ENCODE measurements around the gene HSD3B2. TPM values are rescaled to one million over a fixed set of nuclear protein-coding genes. Genes with fewer than 3 reads are reported as not detected.

HSD3B2 gene
- total RNA-seq, 1 donor from 2014 or later: not detected

- Histone ChIP-seq H3F3A (ENCODE audit: low read depth) (no peaks in the 10 kb centered on the region), H3K27me3 (no peaks in the 10 kb centered on the region), H3K27ac (no peak overlapping the region), H3K9ac (no peak overlapping the region), H3K9me3 (ENCODE audit: low read depth) (no peaks in the 10 kb centered on the region), H2AFZ (replicated peaks) (no peak overlapping the region), H4K20me1 (ENCODE audit: low read depth) (no peaks in the 10 kb centered on the region), H3K36me3 (no peaks in the 10 kb centered on the region), H3K79me2 (ENCODE audit: low read depth) (no peaks in the 10 kb centered on the region), H3K4me3 (no peak overlapping the region), H3K4me2 (no peak overlapping the region), H3K4me1 (no peaks in the 10 kb centered on the region)
- H3K27ac Mint-ChIP-seq: no peak overlapping the region
- no peak overlapping the region for H3K4me3 Mint-ChIP-seq
- no peaks in the 10 kb centered on the region for H3K4me1 Mint-ChIP-seq
- no peak for DNase-seq (ENCODE audit: low spot score)
- no peak for TF ChIP-seq EZH2 (IDR thresholded peaks at IDR 0.05)
- TF ChIP-seq EZH2phosphoT487 (IDR thresholded peaks at IDR 0.05): no peak
- no peak for TF ChIP-seq CTCF (IDR thresholded peaks at IDR 0.05)
- no peaks in the 10 kb centered on the region for H3K9me3 Mint-ChIP-seq
- no peaks in the 10 kb centered on the region for H3K27me3 Mint-ChIP-seq (ENCODE audit: insufficient read depth, low read depth)
- H3K36me3 Mint-ChIP-seq: no peaks in the 10 kb centered on the region
These were observed 20.9 kb upstream of the HSD3B2 start for GRCh38 chr1:119394085-119394484.

GRCh38 chr1:119396982-119397381 lies 18.0 kb upstream of the HSD3B2 start:
- H4K20me1 ChIP-seq (ENCODE audit: low read depth): no peaks in the 10 kb centered on the region
- Mint-ChIP-seq H3K36me3 (no peaks in the 10 kb centered on the region), H3K4me1 (no peaks in the 10 kb centered on the region), H3K4me3 (no peak overlapping the region), H3K9me3 (no peaks in the 10 kb centered on the region), H3K27me3 (ENCODE audit: insufficient read depth, low read depth) (no peaks in the 10 kb centered on the region), H3K27ac (no peak overlapping the region)
- DNase-seq (ENCODE audit: low spot score): no peak
- H3K4me3 ChIP-seq: no peak overlapping the region
- H3K4me1 ChIP-seq: no peaks in the 10 kb centered on the region
- H3K9ac ChIP-seq: no peak overlapping the region
- no peak overlapping the region for H3K27ac ChIP-seq
- H3K27me3 ChIP-seq: no peaks in the 10 kb centered on the region
- TF ChIP-seq EZH2phosphoT487 (IDR thresholded peaks at IDR 0.05) (no peak), CTCF (IDR thresholded peaks at IDR 0.05) (no peak), EZH2 (IDR thresholded peaks at IDR 0.05) (no peak)
- H3K36me3 ChIP-seq: no peaks in the 10 kb centered on the region
- no peak overlapping the region for H3K4me2 ChIP-seq
- no peak overlapping the region for H2AFZ ChIP-seq (replicated peaks)
- no peaks in the 10 kb centered on the region for H3F3A ChIP-seq (ENCODE audit: low read depth)
- no peaks in the 10 kb centered on the region for H3K9me3 ChIP-seq (ENCODE audit: low read depth)
- H3K79me2 ChIP-seq (ENCODE audit: low read depth): no peaks in the 10 kb centered on the region

GRCh38 chr1:119397986-119398385 lies 17.0 kb upstream of the HSD3B2 start:
- no peaks in the 10 kb centered on the region for H3K36me3 ChIP-seq
- no peaks in the 10 kb centered on the region for H3K9me3 Mint-ChIP-seq

More at GRCh38 chr1:119397986-119398385, 17.0 kb upstream of the HSD3B2 start:
- Histone ChIP-seq H3K9ac (no peak overlapping the region), H3K4me3 (no peak overlapping the region), H3K27ac (no peak overlapping the region), H3K4me2 (no peak overlapping the region), H3K79me2 (ENCODE audit: low read depth) (no peaks in the 10 kb centered on the region), H3K9me3 (ENCODE audit: low read depth) (no peaks in the 10 kb centered on the region), H3F3A (ENCODE audit: low read depth) (no peaks in the 10 kb centered on the region), H3K4me1 (no peaks in the 10 kb centered on the region), H2AFZ (replicated peaks) (no peak overlapping the region), H3K27me3 (no peaks in the 10 kb centered on the region), H4K20me1 (ENCODE audit: low read depth) (no peaks in the 10 kb centered on the region)
- no peak for DNase-seq (ENCODE audit: low spot score)
- no peaks in the 10 kb centered on the region for H3K36me3 Mint-ChIP-seq
- no peak overlapping the region for H3K27ac Mint-ChIP-seq
- no peak overlapping the region for H3K4me3 Mint-ChIP-seq
- TF ChIP-seq EZH2 (IDR thresholded peaks at IDR 0.05) (no peak), CTCF (IDR thresholded peaks at IDR 0.05) (no peak), EZH2phosphoT487 (IDR thresholded peaks at IDR 0.05) (no peak)
- H3K27me3 Mint-ChIP-seq (ENCODE audit: insufficient read depth, low read depth): no peaks in the 10 kb centered on the region
- no peaks in the 10 kb centered on the region for H3K4me1 Mint-ChIP-seq
